CD14-positive monocyte (primary cell): Measurements from ENCODE around the gene ZDBF2. TPM values are rescaled to one million over a fixed set of nuclear protein-coding genes. Genes with fewer than 3 reads are reported as not detected.

Experiments used
- DNase-seq, 3 donors: peaks; one replicate each; pipeline ENCODE4 v3.0.0-alpha.2; 2011 to 2022
- H2AFZ ChIP-seq: 2 replicates; pipeline ENCODE4 v1.6.0; 2012; ENCODE audit warnings: mild to moderate bottlenecking, low read depth, low read length, inconsistent platforms; ENCODE audit not compliant: insufficient read depth, poor library complexity, severe bottlenecking
- H3K27ac ChIP-seq, 2 donors: 1 replicate in 1 of 2; 2 replicates in 1 of 2; pipeline ENCODE4 v1.5.1; 2012 to 2013; ENCODE audit warnings: low read length in 2 of 2, control low read depth in 1 of 2, inconsistent platforms in 1 of 2, low read depth in 1 of 2, mild to moderate bottlenecking in 1 of 2
- H3K27me3 ChIP-seq, 2 donors: one replicate each; pipeline versions ENCODE4 v1.6.0 to v1.6.1; 2011 to 2013; ENCODE audit warnings: low read length in 2 of 2; ENCODE audit not compliant: control insufficient read depth in 2 of 2, insufficient read depth in 2 of 2
- H3K36me3 ChIP-seq, 2 donors: replicated peaks in 1 of 2; 1 replicate in 1 of 2; 2 replicates in 1 of 2; pipeline versions ENCODE4 v1.5.1 to v1.6.1; 2012 to 2013; ENCODE audit warnings: low read length in 2 of 2, control low read depth in 1 of 2, inconsistent platforms in 1 of 2, mild to moderate bottlenecking in 1 of 2; ENCODE audit not compliant: insufficient read depth in 2 of 2, control insufficient read depth in 1 of 2
- H3K4me1 ChIP-seq, 2 donors: 1 replicate in 1 of 2; 2 replicates in 1 of 2; pipeline versions ENCODE4 v1.5.1 to v1.6.1; 2012 to 2013; ENCODE audit warnings: low read length in 2 of 2, control low read depth in 1 of 2, inconsistent platforms in 1 of 2, mild to moderate bottlenecking in 1 of 2, moderate library complexity in 1 of 2; ENCODE audit not compliant: insufficient read depth in 2 of 2, control insufficient read depth in 1 of 2
- H3K4me2 ChIP-seq: replicated peaks from 2 replicates; pipeline ENCODE3; 2012; ENCODE audit warnings: low read length, moderate library complexity, mild to moderate bottlenecking; ENCODE audit not compliant: poor library complexity, severe bottlenecking; ENCODE audit errors: extremely low read depth
- H3K4me3 ChIP-seq, 3 experiments: fragments of 200-600 bp in 1 of 3; sonication (generic) in 1 of 3; replicated peaks in 1 of 3; 1 replicate in 2 of 3; 2 replicates in 1 of 3; pipeline ENCODE4 v1.5.1; 2011 to 2013; ENCODE audit warnings: low read length in 3 of 3, mild to moderate bottlenecking in 3 of 3, control low read depth in 2 of 3, low read depth in 2 of 3, inconsistent platforms in 1 of 3, moderate library complexity in 1 of 3
- H3K79me2 ChIP-seq: 2 replicates; pipeline ENCODE4 v1.6.0; 2012; ENCODE audit warnings: mild to moderate bottlenecking, control low read depth, inconsistent platforms, low read length, moderate library complexity; ENCODE audit not compliant: insufficient read depth
- H3K9ac ChIP-seq: 2 replicates; pipeline ENCODE4 v1.6.0; 2017; ENCODE audit warnings: low read length, mild to moderate bottlenecking; ENCODE audit not compliant: insufficient read depth, poor library complexity, severe bottlenecking
- H3K9me3 ChIP-seq, 2 donors: replicated peaks in 1 of 2; 1 replicate in 1 of 2; 2 replicates in 1 of 2; pipeline versions ENCODE4 v1.5.1 to v1.6.1; 2012 to 2013; ENCODE audit warnings: low read length in 2 of 2, control low read depth in 1 of 2; ENCODE audit not compliant: control insufficient read depth in 1 of 2, insufficient read depth in 1 of 2
- H4K20me1 ChIP-seq: 2 replicates; pipeline ENCODE4 v1.6.0; 2012; ENCODE audit warnings: mild to moderate bottlenecking, low read length, control low read depth, moderate library complexity; ENCODE audit not compliant: insufficient read depth
- H3K27ac Mint-ChIP-seq, 7 donors: one replicate each; pipeline ENCODE4 v1.8.0; 2020; ENCODE audit warnings: mild to moderate bottlenecking in 7 of 7, mixed read lengths in 7 of 7, moderate library complexity in 6 of 7, inconsistent platforms in 2 of 7
- H3K27me3 Mint-ChIP-seq, 3 donors: one replicate each; pipeline ENCODE4 v1.8.0; 2021 to 2022; ENCODE audit warnings: low read depth in 3 of 3, mild to moderate bottlenecking in 3 of 3, mixed read lengths in 3 of 3, moderate library complexity in 3 of 3, inconsistent platforms in 1 of 3
- H3K36me3 Mint-ChIP-seq, 2 donors: one replicate each; pipeline ENCODE4 v1.8.0; 2020; ENCODE audit warnings: mixed read lengths in 2 of 2, inconsistent platforms in 1 of 2, mild to moderate bottlenecking in 1 of 2
- H3K4me1 Mint-ChIP-seq: one replicate; pipeline ENCODE4 v1.8.0; 2020; ENCODE audit warnings: mild to moderate bottlenecking, mixed read lengths
- H3K4me3 Mint-ChIP-seq, 2 donors: one replicate each; pipeline ENCODE4 v1.8.0; 2020; ENCODE audit warnings: mild to moderate bottlenecking in 2 of 2, mixed read lengths in 2 of 2, moderate library complexity in 1 of 2
- H3K9me3 Mint-ChIP-seq, 7 donors: one replicate each; pipeline ENCODE4 v1.8.0; 2020 to 2022; ENCODE audit warnings: mixed read lengths in 7 of 7, mild to moderate bottlenecking in 6 of 7, moderate library complexity in 6 of 7, inconsistent platforms in 2 of 7
- WGBS: methylation state at CpG from one replicate; pipeline ENCODE4 v1.1.5; 2013; ENCODE audit warnings: missing lambda C conversion rate; ENCODE audit not compliant: insufficient coverage; 5-methylcytosine and 5-hydroxymethylcytosine counted together
- intact Hi-C, 2 donors: fragments of 100-400 bp; cut with micrococcal nuclease; formaldehyde crosslinking; loops; one replicate each; pipeline versions ENCODE4 v1.15.0 to v1.15.1; 2023
- polyA plus RNA-seq, 3 donors: library from polyadenylated mRNA; depleted of rRNA in 1 of 3; unstranded in 2 of 3; stranded (reverse) in 1 of 3; fragments of 300-500 nt in 2 of 3; fragments of >200 nt in 1 of 3; fragmentation: Illumina TruSeq in 2 of 3; gene quantifications; 1 replicate in 2 of 3; 2 replicates in 1 of 3; pipeline ENCODE4 v1.2.3, GENCODE V29; 2012 to 2021
- TF ChIP-seq, protein P1 (sequence below): fragments of 200-600 bp; IDR thresholded peaks from one replicate; pipeline ENCODE4 v1.8.0; 2022; ENCODE audit warnings: antibody characterized with exemption, mild to moderate bottlenecking

ZDBF2 gene
- polyA plus RNA-seq, 3 donors, result 0.16 to 0.18 TPM; not detected in 1

DNA sequence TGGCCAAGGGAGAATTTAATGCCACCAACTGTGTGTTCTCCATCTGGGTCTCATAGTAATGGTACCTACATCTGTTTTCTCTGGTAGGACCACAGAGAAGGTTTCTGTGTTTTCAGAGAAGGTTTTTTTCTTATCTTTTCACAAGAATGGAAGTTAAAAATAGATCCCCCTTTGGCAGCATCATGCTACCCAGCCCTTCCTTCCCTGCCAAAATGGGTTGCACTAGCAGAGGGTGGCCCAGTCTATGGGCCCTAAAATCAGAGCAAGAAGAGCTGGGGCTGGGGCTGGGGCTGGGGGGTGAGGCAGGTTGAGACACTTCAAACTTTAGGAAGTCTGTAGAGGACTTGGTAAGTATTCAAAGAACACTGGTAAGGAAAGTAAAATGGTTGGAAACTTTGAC lies 44.8 kb upstream of the ZDBF2 start:
- Mint-ChIP-seq H3K27ac (no peak overlapping the region), H3K27me3 (peaks cover 12 to 15% (median 12%) of the 10 kb centered on the region in 3 donors), H3K9me3 (peaks cover 0 to 5% (median 0%) of the 10 kb centered on the region in 7 donors), H3K36me3 (no peaks in the 10 kb centered on the region), H3K4me1 (no peaks in the 10 kb centered on the region), H3K4me3 (no peak overlapping the region)
- Histone ChIP-seq H2AFZ (no peak overlapping the region), H3K27ac (no peak overlapping the region), H3K79me2 (no peaks in the 10 kb centered on the region), H3K27me3 (peaks cover 0 to 4% of the 10 kb centered on the region in 2 donors), H3K9me3 (no peaks in the 10 kb centered on the region), H3K4me2 (no peak overlapping the region), H3K36me3 (no peaks in the 10 kb centered on the region), H4K20me1 (no peaks in the 10 kb centered on the region), H3K4me3 (no peak overlapping the region), H3K4me1 (no peaks in the 10 kb centered on the region), H3K9ac (no peak overlapping the region)
- TF ChIP-seq, protein P1, sequence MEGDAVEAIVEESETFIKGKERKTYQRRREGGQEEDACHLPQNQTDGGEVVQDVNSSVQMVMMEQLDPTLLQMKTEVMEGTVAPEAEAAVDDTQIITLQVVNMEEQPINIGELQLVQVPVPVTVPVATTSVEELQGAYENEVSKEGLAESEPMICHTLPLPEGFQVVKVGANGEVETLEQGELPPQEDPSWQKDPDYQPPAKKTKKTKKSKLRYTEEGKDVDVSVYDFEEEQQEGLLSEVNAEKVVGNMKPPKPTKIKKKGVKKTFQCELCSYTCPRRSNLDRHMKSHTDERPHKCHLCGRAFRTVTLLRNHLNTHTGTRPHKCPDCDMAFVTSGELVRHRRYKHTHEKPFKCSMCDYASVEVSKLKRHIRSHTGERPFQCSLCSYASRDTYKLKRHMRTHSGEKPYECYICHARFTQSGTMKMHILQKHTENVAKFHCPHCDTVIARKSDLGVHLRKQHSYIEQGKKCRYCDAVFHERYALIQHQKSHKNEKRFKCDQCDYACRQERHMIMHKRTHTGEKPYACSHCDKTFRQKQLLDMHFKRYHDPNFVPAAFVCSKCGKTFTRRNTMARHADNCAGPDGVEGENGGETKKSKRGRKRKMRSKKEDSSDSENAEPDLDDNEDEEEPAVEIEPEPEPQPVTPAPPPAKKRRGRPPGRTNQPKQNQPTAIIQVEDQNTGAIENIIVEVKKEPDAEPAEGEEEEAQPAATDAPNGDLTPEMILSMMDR, result no peak
- DNase-seq, result no peak
- intact Hi-C loops, result no loop called here

DNA sequence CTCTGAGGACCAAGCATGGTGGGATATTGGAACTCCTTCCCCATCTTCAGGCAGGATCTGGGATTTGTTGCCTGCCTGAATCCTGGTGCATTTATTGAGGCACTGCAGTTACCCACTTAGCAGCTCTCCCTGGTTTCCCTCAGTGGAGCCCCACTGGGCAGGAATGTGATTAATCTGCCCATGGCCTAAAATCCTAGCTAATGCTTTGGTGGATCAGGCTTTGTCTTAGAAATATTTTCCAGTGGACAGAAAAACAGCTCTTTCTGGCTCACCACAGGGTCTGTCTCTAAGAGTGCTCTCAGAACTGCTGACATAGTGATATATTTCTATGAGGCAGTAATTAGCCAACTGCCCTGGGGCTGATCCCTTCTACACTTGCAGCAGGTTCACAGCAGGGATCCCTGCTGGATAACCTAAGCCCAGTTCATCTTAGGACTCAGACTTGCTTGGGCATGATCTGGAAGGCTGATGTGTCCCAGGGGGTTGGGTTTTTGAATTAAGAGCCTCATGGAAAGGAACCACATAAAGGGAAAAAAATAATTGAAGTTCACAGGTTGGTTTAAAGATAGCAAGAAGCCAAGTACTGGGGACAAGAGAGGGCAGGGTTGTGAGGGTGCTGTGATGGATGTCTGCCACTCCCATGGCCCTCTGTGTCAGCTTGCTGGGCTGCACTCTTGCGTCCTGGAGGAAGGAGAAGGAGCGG lies 44.3 kb upstream of the ZDBF2 start:
- 75% methylated on average over 2 of the region's 2 CpGs for WGBS
- Histone ChIP-seq H3K4me2 (no peak overlapping the region), H3K79me2 (no peaks in the 10 kb centered on the region), H2AFZ (no peak overlapping the region), H3K4me1 (no peaks in the 10 kb centered on the region), H3K9ac (no peak overlapping the region), H4K20me1 (no peaks in the 10 kb centered on the region), H3K9me3 (no peaks in the 10 kb centered on the region), H3K36me3 (no peaks in the 10 kb centered on the region), H3K4me3 (no peak overlapping the region), H3K27me3 (peaks cover 0 to 4% of the 10 kb centered on the region in 2 donors), H3K27ac (no peak overlapping the region)
- Mint-ChIP-seq H3K4me1 (no peaks in the 10 kb centered on the region), H3K4me3 (no peak overlapping the region), H3K27ac (peak overlapping the region in 2 of 7 donors; percentile 12 to 59), H3K9me3 (peaks cover 0 to 5% (median 0%) of the 10 kb centered on the region in 7 donors), H3K27me3 (peaks cover 13 to 18% (median 13%) of the 10 kb centered on the region in 3 donors), H3K36me3 (no peaks in the 10 kb centered on the region)
- no peak for DNase-seq
- intact Hi-C loops, result no loop called here
- TF ChIP-seq, protein P1, result no peak
